Measurements from ENCODE around the gene PTER.

Gene PTER

DNA sequence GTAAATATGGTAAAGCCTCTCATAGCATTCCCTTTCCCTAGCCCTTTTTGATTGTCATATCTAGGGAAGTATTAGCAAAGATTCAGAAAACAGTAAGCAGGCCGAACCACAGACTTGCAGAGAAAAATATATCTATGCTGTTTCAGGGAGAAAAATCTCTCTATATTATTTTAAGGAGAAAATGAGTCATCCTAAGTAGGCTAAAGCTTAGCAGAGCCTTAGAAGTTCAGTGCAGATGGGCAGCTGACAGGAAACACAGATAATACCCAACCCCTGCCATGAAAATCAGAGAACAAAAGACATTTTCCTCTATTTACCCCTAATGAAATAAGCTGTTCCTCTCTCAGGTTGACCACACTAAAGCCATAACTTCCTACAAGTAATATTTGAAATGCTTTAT, 68.4 kb downstream of the PTER start:
- TF ChIP-seq, protein P1, sequence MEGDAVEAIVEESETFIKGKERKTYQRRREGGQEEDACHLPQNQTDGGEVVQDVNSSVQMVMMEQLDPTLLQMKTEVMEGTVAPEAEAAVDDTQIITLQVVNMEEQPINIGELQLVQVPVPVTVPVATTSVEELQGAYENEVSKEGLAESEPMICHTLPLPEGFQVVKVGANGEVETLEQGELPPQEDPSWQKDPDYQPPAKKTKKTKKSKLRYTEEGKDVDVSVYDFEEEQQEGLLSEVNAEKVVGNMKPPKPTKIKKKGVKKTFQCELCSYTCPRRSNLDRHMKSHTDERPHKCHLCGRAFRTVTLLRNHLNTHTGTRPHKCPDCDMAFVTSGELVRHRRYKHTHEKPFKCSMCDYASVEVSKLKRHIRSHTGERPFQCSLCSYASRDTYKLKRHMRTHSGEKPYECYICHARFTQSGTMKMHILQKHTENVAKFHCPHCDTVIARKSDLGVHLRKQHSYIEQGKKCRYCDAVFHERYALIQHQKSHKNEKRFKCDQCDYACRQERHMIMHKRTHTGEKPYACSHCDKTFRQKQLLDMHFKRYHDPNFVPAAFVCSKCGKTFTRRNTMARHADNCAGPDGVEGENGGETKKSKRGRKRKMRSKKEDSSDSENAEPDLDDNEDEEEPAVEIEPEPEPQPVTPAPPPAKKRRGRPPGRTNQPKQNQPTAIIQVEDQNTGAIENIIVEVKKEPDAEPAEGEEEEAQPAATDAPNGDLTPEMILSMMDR (IDR thresholded peaks at IDR 0.05; ENCODE audit: extremely low read depth, insufficient read depth, missing control alignments): no peak
- in situ Hi-C loops (cut with MboI; ENCODE audit: low pct_unique_long_range_greater_than_20kb, low sequenced_read_pairs, unreplicated experiment): no loop called here
- no peak for DNase-seq (ENCODE audit: low spot score)

DNA sequence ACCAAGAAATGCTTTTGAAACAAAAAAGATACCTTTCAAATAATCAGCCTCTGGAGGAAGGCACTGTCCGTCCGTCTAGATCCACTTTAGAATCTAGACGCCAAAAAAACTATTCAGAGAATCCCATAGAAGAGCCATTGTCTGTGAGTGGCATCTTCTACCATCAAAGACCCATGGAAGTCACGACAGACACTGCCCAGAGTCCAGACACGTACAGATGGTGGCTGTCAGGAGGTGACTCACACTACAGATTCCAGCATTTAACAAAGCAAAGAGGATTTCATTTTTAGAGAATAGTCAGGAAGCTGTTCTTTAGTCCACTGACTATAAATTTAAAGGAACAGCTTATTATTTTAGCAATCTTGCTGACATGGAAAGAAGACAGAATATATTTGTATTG, 73.2 kb downstream of the PTER start:
- TF ChIP-seq, protein P1 (IDR thresholded peaks at IDR 0.05; ENCODE audit: extremely low read depth, insufficient read depth, missing control alignments): no peak
- no peak for DNase-seq (ENCODE audit: low spot score)
- in situ Hi-C loops (cut with MboI; ENCODE audit: low pct_unique_long_range_greater_than_20kb, low sequenced_read_pairs, unreplicated experiment): no loop called here

- no peak for DNase-seq (ENCODE audit: low spot score)
- TF ChIP-seq, protein P1 (IDR thresholded peaks at IDR 0.05; ENCODE audit: extremely low read depth, insufficient read depth, missing control alignments): no peak
- in situ Hi-C loops (cut with MboI; ENCODE audit: low pct_unique_long_range_greater_than_20kb, low sequenced_read_pairs, unreplicated experiment): no loop called here
These were observed 74.0 kb downstream of the PTER start for GRCh38 chr10:16510843-16511242.

- DNase-seq (ENCODE audit: low spot score): no peak
- in situ Hi-C loops (cut with MboI; ENCODE audit: low pct_unique_long_range_greater_than_20kb, low sequenced_read_pairs, unreplicated experiment): no loop called here
- TF ChIP-seq, protein P1 (IDR thresholded peaks at IDR 0.05; ENCODE audit: extremely low read depth, insufficient read depth, missing control alignments): peak; percentile 29
These were observed 82.0 kb downstream of the PTER start for GRCh38 chr10:16518822-16519221.

DNA sequence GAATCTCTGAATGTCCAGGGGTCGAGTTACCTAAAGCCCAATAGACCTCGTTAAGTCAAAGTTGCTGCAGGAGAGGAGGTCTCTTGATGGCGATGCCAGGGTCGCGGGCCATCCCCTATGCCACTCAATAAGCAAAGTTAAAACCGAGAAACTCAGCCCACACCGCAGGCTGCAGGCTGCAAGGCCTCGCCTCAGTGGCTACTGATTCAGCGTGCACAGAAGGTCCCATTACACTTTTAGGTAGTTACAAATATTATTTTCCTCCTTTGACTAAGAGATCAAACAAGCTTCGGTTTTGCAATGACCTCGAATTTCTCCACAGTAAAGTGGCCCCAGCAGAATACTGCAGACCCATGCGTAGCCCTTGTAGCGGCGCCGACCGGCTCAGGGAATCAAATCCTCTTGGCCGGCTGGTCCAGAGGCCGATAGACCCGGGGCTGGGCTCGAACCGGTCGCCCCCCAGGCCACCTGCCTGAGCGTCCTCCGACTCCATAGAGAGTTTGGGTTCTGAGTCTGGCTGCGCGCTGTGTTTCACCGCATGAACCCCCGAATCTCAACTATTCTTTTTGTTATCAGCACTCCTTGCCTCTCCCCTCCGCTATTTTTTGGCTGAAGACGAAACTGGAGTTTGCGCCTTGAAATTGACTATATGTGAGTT, 82.6 kb downstream of the PTER start:
- TF ChIP-seq, protein P1 (IDR thresholded peaks at IDR 0.05; ENCODE audit: extremely low read depth, insufficient read depth, missing control alignments): no peak
- peak; percentile 52 for DNase-seq (ENCODE audit: low spot score)
- in situ Hi-C loops (cut with MboI; ENCODE audit: low pct_unique_long_range_greater_than_20kb, low sequenced_read_pairs, unreplicated experiment): no loop called here

DNA sequence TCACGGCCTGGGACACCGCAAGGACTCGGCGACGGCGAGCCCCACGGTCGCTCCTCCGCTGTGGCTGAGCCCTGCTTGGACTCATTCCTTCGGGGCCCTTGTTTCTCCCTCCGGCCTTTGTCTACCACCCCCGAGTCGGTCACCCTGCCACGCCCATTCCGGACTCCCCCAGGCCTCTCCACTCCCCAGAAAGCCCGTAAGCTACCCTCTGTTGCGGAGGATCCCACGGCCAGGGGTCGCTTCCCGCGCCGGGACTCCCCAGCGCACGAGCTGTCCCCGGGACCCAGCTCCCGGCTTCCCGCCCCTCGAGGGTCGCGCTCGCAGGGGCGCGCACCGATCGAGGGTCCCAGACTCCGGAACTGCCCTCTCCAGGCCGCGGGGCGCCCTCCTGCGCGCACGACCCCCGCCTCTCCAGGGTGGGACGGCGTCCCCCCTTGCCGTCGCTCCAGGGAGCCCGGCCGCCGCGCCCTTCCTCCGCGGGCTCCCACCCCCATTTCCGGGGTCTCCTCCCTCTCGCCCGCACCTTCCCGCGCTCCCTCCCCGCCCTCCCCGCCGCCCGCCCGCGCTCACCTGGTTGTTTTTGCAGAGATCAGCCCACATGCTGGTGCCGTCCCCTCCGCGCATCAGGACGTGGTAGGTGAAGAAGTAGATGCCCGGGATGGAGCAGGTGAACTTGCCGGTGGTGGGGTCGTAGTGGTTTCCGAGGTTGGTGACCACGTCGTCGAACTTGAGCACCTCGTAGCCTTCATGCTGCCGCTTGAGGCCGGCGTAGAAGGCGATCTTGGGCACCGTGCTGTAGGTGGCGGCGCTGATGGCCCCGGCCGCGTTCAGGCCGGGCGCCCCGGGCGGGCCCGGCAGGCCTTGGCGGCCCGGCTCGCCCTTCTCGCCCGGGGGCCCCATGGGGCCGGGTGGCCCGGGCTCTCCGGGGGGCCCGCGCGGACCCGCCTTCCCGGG, 83.4 kb downstream of the PTER start:
- TF ChIP-seq, protein P1 (IDR thresholded peaks at IDR 0.05; ENCODE audit: extremely low read depth, insufficient read depth, missing control alignments): no peak
- DNase-seq (ENCODE audit: low spot score): peak; percentile 55
- in situ Hi-C loops (cut with MboI; ENCODE audit: low pct_unique_long_range_greater_than_20kb, low sequenced_read_pairs, unreplicated experiment): no loop called here
